ENCODE results near the gene RMDN2.
A peak's percentile ranks its signal among the peaks of the same experiment; 100 is the strongest.

The RMDN2 gene

GRCh38 chr2:37925063-37925897 is at the start of gene RMDN2:
TSS of gene RMDN2 (plus strand) at chr2:37925287. CDS start at chr2:37929278, 3,991 bp downstream.
- TF ChIP-seq, protein P1, sequence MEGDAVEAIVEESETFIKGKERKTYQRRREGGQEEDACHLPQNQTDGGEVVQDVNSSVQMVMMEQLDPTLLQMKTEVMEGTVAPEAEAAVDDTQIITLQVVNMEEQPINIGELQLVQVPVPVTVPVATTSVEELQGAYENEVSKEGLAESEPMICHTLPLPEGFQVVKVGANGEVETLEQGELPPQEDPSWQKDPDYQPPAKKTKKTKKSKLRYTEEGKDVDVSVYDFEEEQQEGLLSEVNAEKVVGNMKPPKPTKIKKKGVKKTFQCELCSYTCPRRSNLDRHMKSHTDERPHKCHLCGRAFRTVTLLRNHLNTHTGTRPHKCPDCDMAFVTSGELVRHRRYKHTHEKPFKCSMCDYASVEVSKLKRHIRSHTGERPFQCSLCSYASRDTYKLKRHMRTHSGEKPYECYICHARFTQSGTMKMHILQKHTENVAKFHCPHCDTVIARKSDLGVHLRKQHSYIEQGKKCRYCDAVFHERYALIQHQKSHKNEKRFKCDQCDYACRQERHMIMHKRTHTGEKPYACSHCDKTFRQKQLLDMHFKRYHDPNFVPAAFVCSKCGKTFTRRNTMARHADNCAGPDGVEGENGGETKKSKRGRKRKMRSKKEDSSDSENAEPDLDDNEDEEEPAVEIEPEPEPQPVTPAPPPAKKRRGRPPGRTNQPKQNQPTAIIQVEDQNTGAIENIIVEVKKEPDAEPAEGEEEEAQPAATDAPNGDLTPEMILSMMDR (IDR thresholded peaks at IDR 0.05; ENCODE audit: low read length) = no peak; the same call in 1 of the 2 replicates
- no peak for TF ChIP-seq EZH2 (IDR thresholded peaks at IDR 0.05; ENCODE audit: borderline replicate concordance, low read length)
- Histone ChIP-seq H3K9ac (ENCODE audit: low read length) (peak within 1 kb of the TSS; percentile 82), H3F3A (ENCODE audit: insufficient read depth, low read length) (no peaks in the 10 kb centered on the region), H3K79me2 (ENCODE audit: insufficient read depth, low read length) (no peaks in the 10 kb centered on the region), H2AFZ (ENCODE audit: low read length) (peak within 1 kb of the TSS; percentile 64), H3K4me1 (ENCODE audit: insufficient read depth, low read length, severe bottlenecking) (peaks cover 13% of the 10 kb centered on the region), H3K4me2 (ENCODE audit: low read length) (peak within 1 kb of the TSS; percentile 86), H3K9me3 (ENCODE audit: low read length) (no peaks in the 10 kb centered on the region), H3K36me3 (ENCODE audit: insufficient read depth, low read length) (no peaks in the 10 kb centered on the region), H4K20me1 (ENCODE audit: insufficient read depth, low read length) (no peaks in the 10 kb centered on the region), H3K27ac (ENCODE audit: low read depth, low read length, poor library complexity, severe bottlenecking) (peak within 1 kb of the TSS; percentile 37), H3K9me2 (ENCODE audit: low read depth, low read length) (no peaks in the 10 kb centered on the region), H3K27me3 (ENCODE audit: insufficient read depth, low read length) (no peaks in the 10 kb centered on the region), H3K4me3 (ENCODE audit: low read depth, low read length, poor library complexity, severe bottlenecking) (peak within 1 kb of the TSS; percentile 79)

GRCh38 chr2:37875403-37875906 is 49.6 kb upstream of the RMDN2 start:
- Histone ChIP-seq H3K4me2 (ENCODE audit: low read length) (no peak overlapping the region), H3K9me2 (ENCODE audit: low read depth, low read length) (no peaks in the 10 kb centered on the region), H3K27ac (ENCODE audit: low read depth, low read length, poor library complexity, severe bottlenecking) (no peak overlapping the region), H3K4me3 (ENCODE audit: low read depth, low read length, poor library complexity, severe bottlenecking) (no peak overlapping the region), H3F3A (ENCODE audit: insufficient read depth, low read length) (no peaks in the 10 kb centered on the region), H3K4me1 (ENCODE audit: insufficient read depth, low read length, severe bottlenecking) (no peaks in the 10 kb centered on the region), H2AFZ (ENCODE audit: low read length) (no peak overlapping the region), H3K27me3 (ENCODE audit: insufficient read depth, low read length) (peaks cover 3% of the 10 kb centered on the region; the same call in 1 of the 2 replicates), H4K20me1 (ENCODE audit: insufficient read depth, low read length) (no peaks in the 10 kb centered on the region), H3K36me3 (ENCODE audit: insufficient read depth, low read length) (no peaks in the 10 kb centered on the region), H3K9ac (ENCODE audit: low read length) (no peak overlapping the region), H3K9me3 (ENCODE audit: low read length) (no peaks in the 10 kb centered on the region), H3K79me2 (ENCODE audit: insufficient read depth, low read length) (no peaks in the 10 kb centered on the region)
- TF ChIP-seq, protein P1 (IDR thresholded peaks at IDR 0.05; ENCODE audit: low read length) = no peak

DNA sequence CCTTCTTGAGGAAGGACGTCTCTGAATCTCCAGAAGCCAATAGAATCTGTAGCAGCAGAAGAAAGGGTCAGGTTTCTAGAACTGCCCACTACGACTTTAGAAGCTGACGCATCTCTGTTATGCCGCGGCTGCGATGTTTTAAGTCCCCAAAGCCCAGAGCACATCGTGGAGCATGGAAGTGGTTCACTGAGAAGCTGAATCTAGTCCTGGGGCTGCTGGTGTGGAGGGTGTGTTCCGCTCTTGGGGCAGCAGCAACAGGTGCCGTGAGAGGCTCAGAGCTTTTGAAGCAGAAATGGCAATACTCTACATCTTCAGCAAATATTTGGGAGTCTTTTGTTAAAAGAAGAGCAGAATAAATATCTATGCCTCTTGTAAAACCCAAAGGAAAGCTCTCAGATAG is 48.9 kb upstream of the RMDN2 start:
- Histone ChIP-seq H4K20me1 (ENCODE audit: insufficient read depth, low read length) (no peaks in the 10 kb centered on the region), H3K4me2 (ENCODE audit: low read length) (no peak overlapping the region), H3K36me3 (ENCODE audit: insufficient read depth, low read length) (no peaks in the 10 kb centered on the region), H3K9me2 (ENCODE audit: low read depth, low read length) (no peaks in the 10 kb centered on the region), H3F3A (ENCODE audit: insufficient read depth, low read length) (no peaks in the 10 kb centered on the region), H3K4me3 (ENCODE audit: low read depth, low read length, poor library complexity, severe bottlenecking) (no peak overlapping the region), H3K79me2 (ENCODE audit: insufficient read depth, low read length) (no peaks in the 10 kb centered on the region), H3K9me3 (ENCODE audit: low read length) (no peaks in the 10 kb centered on the region), H2AFZ (ENCODE audit: low read length) (no peak overlapping the region), H3K4me1 (ENCODE audit: insufficient read depth, low read length, severe bottlenecking) (no peaks in the 10 kb centered on the region), H3K9ac (ENCODE audit: low read length) (no peak overlapping the region), H3K27ac (ENCODE audit: low read depth, low read length, poor library complexity, severe bottlenecking) (no peak overlapping the region), H3K27me3 (ENCODE audit: insufficient read depth, low read length) (peaks cover 3% of the 10 kb centered on the region; the same call in 1 of the 2 replicates)
- no peak for TF ChIP-seq EZH2 (IDR thresholded peaks at IDR 0.05; ENCODE audit: borderline replicate concordance, low read length)
- TF ChIP-seq, protein P1 (IDR thresholded peaks at IDR 0.05; ENCODE audit: low read length) = no peak
